Measurements from ENCODE around the gene FHIP2A.

The FHIP2A gene

GRCh38 chr10:114859222-114859621 is 37.6 kb downstream of the FHIP2A start:
- Histone ChIP-seq H3K27me3 (ENCODE audit: control insufficient read depth in 1 of 2, insufficient read depth in 1 of 2, low read length in 2 of 2) (no peaks in the 10 kb centered on the region), H3K27ac (ENCODE audit: low read length, poor library complexity, severe bottlenecking) (peak overlapping the region; percentile 17), H4K91ac (ENCODE audit: low read length) (no peak overlapping the region), H2BK12ac (ENCODE audit: low read length in 2 of 2) (no peak overlapping the region), H2BK15ac (ENCODE audit: low read depth, poor library complexity, severe bottlenecking) (no peak overlapping the region), H2BK120ac (ENCODE audit: low read depth, low read length) (no peak overlapping the region), H2AK5ac (ENCODE audit: low read length, severe bottlenecking) (no peak overlapping the region), H3K9ac (ENCODE audit: low read length) (no peak overlapping the region), H3K18ac (ENCODE audit: low read depth in 1 of 2, low read length in 2 of 2) (no peak overlapping the region), H3K4ac (ENCODE audit: low read depth in 1 of 2, low read length in 2 of 2) (no peak overlapping the region), H2AFZ (ENCODE audit: low read depth, low read length) (no peak overlapping the region), H3K4me1 (ENCODE audit: control insufficient read depth, insufficient read depth, low read depth, low read length) (peaks cover 4% of the 10 kb centered on the region), H4K8ac (ENCODE audit: low read length) (no peak overlapping the region), H3K14ac (ENCODE audit: low read length in 2 of 2) (no peak overlapping the region), H2BK5ac (ENCODE audit: low read depth, low read length, poor library complexity, severe bottlenecking) (no peak overlapping the region), H3K4me3 (ENCODE audit: insufficient read depth in 1 of 2, low read depth in 1 of 2, low read length in 2 of 2) (no peak overlapping the region), H3K79me1 (replicated peaks; ENCODE audit: low read length, poor library complexity, severe bottlenecking) (peaks cover 9% of the 10 kb centered on the region), H3K9me3 (ENCODE audit: control insufficient read depth, low read length) (no peaks in the 10 kb centered on the region), H3K23ac (ENCODE audit: low read length in 2 of 2) (no peak overlapping the region), H3K4me2 (ENCODE audit: low read length, poor library complexity, severe bottlenecking) (no peak overlapping the region), H3K36me3 (ENCODE audit: control insufficient read depth in 1 of 2, insufficient read depth in 2 of 2, low read depth in 1 of 2, low read length in 2 of 2) (peaks cover 3 to 92% of the 10 kb centered on the region in 2 experiments)
- over 99% methylated on average over 7 of the region's 7 CpGs for WGBS
- DNase-seq: no peak

GRCh38 chr10:114862456-114862855 is 40.9 kb downstream of the FHIP2A start:
- H3K27me3 ChIP-seq (ENCODE audit: control insufficient read depth in 1 of 2, insufficient read depth in 1 of 2, low read length in 2 of 2): no peaks in the 10 kb centered on the region
- no peak overlapping the region for H3K9ac ChIP-seq (ENCODE audit: low read length)
- H3K4ac ChIP-seq (ENCODE audit: low read depth in 1 of 2, low read length in 2 of 2): no peak overlapping the region
- no peak for DNase-seq
- WGBS: 100% methylated on average over 3 of the region's 4 CpGs
- H3K23ac ChIP-seq (ENCODE audit: low read length in 2 of 2): no peak overlapping the region
- no peak overlapping the region for H3K4me2 ChIP-seq (ENCODE audit: low read length, poor library complexity, severe bottlenecking)
- no peaks in the 10 kb centered on the region for H3K9me3 ChIP-seq (ENCODE audit: control insufficient read depth, low read length)
- H3K4me3 ChIP-seq (ENCODE audit: insufficient read depth in 1 of 2, low read depth in 1 of 2, low read length in 2 of 2): no peak overlapping the region
- peaks cover 3% of the 10 kb centered on the region for H3K4me1 ChIP-seq (ENCODE audit: control insufficient read depth, insufficient read depth, low read depth, low read length)
- H3K36me3 ChIP-seq (ENCODE audit: control insufficient read depth in 1 of 2, insufficient read depth in 2 of 2, low read depth in 1 of 2, low read length in 2 of 2): peaks cover 3 to 82% of the 10 kb centered on the region in 2 experiments
- H2BK5ac ChIP-seq (ENCODE audit: low read depth, low read length, poor library complexity, severe bottlenecking): no peak overlapping the region
- no peak overlapping the region for H3K18ac ChIP-seq (ENCODE audit: low read depth in 1 of 2, low read length in 2 of 2)
- no peak overlapping the region for H3K27ac ChIP-seq (ENCODE audit: low read length, poor library complexity, severe bottlenecking)
- H3K79me1 ChIP-seq (replicated peaks; ENCODE audit: low read length, poor library complexity, severe bottlenecking): peaks cover 9% of the 10 kb centered on the region
- no peak overlapping the region for H2AFZ ChIP-seq (ENCODE audit: low read depth, low read length)
- no peak overlapping the region for H4K8ac ChIP-seq (ENCODE audit: low read length)
- H4K91ac ChIP-seq (ENCODE audit: low read length): no peak overlapping the region
- no peak overlapping the region for H2BK12ac ChIP-seq (ENCODE audit: low read length in 2 of 2)
- no peak overlapping the region for H2AK5ac ChIP-seq (ENCODE audit: low read length, severe bottlenecking)
- no peak overlapping the region for H2BK15ac ChIP-seq (ENCODE audit: low read depth, poor library complexity, severe bottlenecking)
- H3K14ac ChIP-seq (ENCODE audit: low read length in 2 of 2): no peak overlapping the region
- no peak overlapping the region for H2BK120ac ChIP-seq (ENCODE audit: low read depth, low read length)

- Histone ChIP-seq H4K8ac (ENCODE audit: low read length) (no peak overlapping the region), H3K4ac (ENCODE audit: low read depth in 1 of 2, low read length in 2 of 2) (no peak overlapping the region), H3K18ac (ENCODE audit: low read depth in 1 of 2, low read length in 2 of 2) (peak overlapping the region in 1 of 2 experiments; percentile 24), H3K79me1 (replicated peaks; ENCODE audit: low read length, poor library complexity, severe bottlenecking) (peaks cover 4% of the 10 kb centered on the region), H2AK5ac (ENCODE audit: low read length, severe bottlenecking) (no peak overlapping the region), H2BK15ac (ENCODE audit: low read depth, poor library complexity, severe bottlenecking) (no peak overlapping the region), H3K14ac (ENCODE audit: low read length in 2 of 2) (no peak overlapping the region), H2BK5ac (ENCODE audit: low read depth, low read length, poor library complexity, severe bottlenecking) (no peak overlapping the region), H2BK120ac (ENCODE audit: low read depth, low read length) (no peak overlapping the region), H2BK12ac (ENCODE audit: low read length in 2 of 2) (no peak overlapping the region), H3K36me3 (ENCODE audit: control insufficient read depth in 1 of 2, insufficient read depth in 2 of 2, low read depth in 1 of 2, low read length in 2 of 2) (peaks cover 2 to 34% of the 10 kb centered on the region in 2 experiments), H3K27me3 (ENCODE audit: control insufficient read depth in 1 of 2, insufficient read depth in 1 of 2, low read length in 2 of 2) (no peaks in the 10 kb centered on the region), H3K4me1 (ENCODE audit: control insufficient read depth, insufficient read depth, low read depth, low read length) (peaks cover 1% of the 10 kb centered on the region), H3K4me3 (ENCODE audit: insufficient read depth in 1 of 2, low read depth in 1 of 2, low read length in 2 of 2) (no peak overlapping the region), H3K23ac (ENCODE audit: low read length in 2 of 2) (no peak overlapping the region), H4K91ac (ENCODE audit: low read length) (no peak overlapping the region), H2AFZ (ENCODE audit: low read depth, low read length) (no peak overlapping the region), H3K9me3 (ENCODE audit: control insufficient read depth, low read length) (no peaks in the 10 kb centered on the region), H3K27ac (ENCODE audit: low read length, poor library complexity, severe bottlenecking) (no peak overlapping the region), H3K4me2 (ENCODE audit: low read length, poor library complexity, severe bottlenecking) (no peak overlapping the region), H3K9ac (ENCODE audit: low read length) (no peak overlapping the region)
- DNase-seq: no peak
- WGBS: 69% methylated on average over 2 of the region's 2 CpGs
Measured at GRCh38 chr10:114867365-114867764, 45.8 kb downstream of the FHIP2A start.

GRCh38 chr10:114868870-114869519 is 47.4 kb downstream of the FHIP2A start:
- Histone ChIP-seq H3K4me2 (ENCODE audit: low read length, poor library complexity, severe bottlenecking) (no peak overlapping the region), H3K79me1 (replicated peaks; ENCODE audit: low read length, poor library complexity, severe bottlenecking) (no peaks in the 10 kb centered on the region), H3K18ac (ENCODE audit: low read depth in 1 of 2, low read length in 2 of 2) (no peak overlapping the region), H3K36me3 (ENCODE audit: control insufficient read depth in 1 of 2, insufficient read depth in 2 of 2, low read depth in 1 of 2, low read length in 2 of 2) (peaks cover 2 to 18% of the 10 kb centered on the region in 2 experiments), H3K27ac (ENCODE audit: low read length, poor library complexity, severe bottlenecking) (peak overlapping the region; percentile 45), H3K27me3 (ENCODE audit: control insufficient read depth in 1 of 2, insufficient read depth in 1 of 2, low read length in 2 of 2) (no peaks in the 10 kb centered on the region), H2BK15ac (ENCODE audit: low read depth, poor library complexity, severe bottlenecking) (no peak overlapping the region), H3K4ac (ENCODE audit: low read depth in 1 of 2, low read length in 2 of 2) (no peak overlapping the region), H2BK12ac (ENCODE audit: low read length in 2 of 2) (no peak overlapping the region), H3K4me3 (ENCODE audit: insufficient read depth in 1 of 2, low read depth in 1 of 2, low read length in 2 of 2) (peak overlapping the region in 1 of 2 experiments; percentile 14), H2AK5ac (ENCODE audit: low read length, severe bottlenecking) (peak overlapping the region; percentile 78), H4K8ac (ENCODE audit: low read length) (no peak overlapping the region), H3K14ac (ENCODE audit: low read length in 2 of 2) (no peak overlapping the region), H2BK5ac (ENCODE audit: low read depth, low read length, poor library complexity, severe bottlenecking) (no peak overlapping the region), H3K9ac (ENCODE audit: low read length) (peak overlapping the region; percentile 71), H3K4me1 (ENCODE audit: control insufficient read depth, insufficient read depth, low read depth, low read length) (peaks cover 1% of the 10 kb centered on the region), H3K23ac (ENCODE audit: low read length in 2 of 2) (no peak overlapping the region), H2BK120ac (ENCODE audit: low read depth, low read length) (no peak overlapping the region), H2AFZ (ENCODE audit: low read depth, low read length) (no peak overlapping the region), H4K91ac (ENCODE audit: low read length) (no peak overlapping the region), H3K9me3 (ENCODE audit: control insufficient read depth, low read length) (no peaks in the 10 kb centered on the region)
- peak; percentile 19 for DNase-seq
- 100% methylated on average over 1 of the region's 1 CpG for WGBS

Measured in mesenchymal stem cell (in vitro differentiated cells and primary cell).